ENCODE results near the gene SLC45A1. TPM values are rescaled to one million over a fixed set of nuclear protein-coding genes. Genes with fewer than 3 reads are reported as not detected.
A peak's percentile ranks its signal among the peaks of the same experiment; 100 is the strongest.

SLC45A1 gene
- total RNA-seq, 2 donors from 2014 or later: 1.0 to 3.0 TPM

DNA sequence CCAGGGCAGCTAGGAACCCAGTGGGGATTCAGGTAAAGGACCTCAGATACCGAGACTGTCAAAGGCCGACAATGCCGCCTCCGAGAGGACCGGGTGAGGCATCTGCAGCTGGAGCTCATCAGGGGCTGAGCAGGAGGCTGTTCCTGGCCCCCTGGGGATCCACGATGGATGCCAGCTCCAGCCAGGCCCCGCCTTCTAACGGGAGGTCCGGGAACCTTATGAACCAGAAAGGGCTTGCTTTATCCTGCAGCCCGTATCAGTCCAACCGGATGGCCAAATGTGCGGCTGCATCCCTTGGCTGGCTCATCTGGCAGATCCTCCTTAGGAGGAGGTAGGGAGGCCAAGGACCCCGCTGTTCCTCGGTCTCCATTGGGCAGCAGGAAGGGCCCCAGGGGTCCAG is 32.0 kb downstream of the SLC45A1 start:
- H3K9me3 ChIP-seq: no peaks in the 10 kb centered on the region
- H3K27me3 ChIP-seq: no peaks in the 10 kb centered on the region
- H3K4me1 ChIP-seq: peaks cover 0 to 50% of the 10 kb centered on the region in 2 donors
- TF ChIP-seq, protein P1, sequence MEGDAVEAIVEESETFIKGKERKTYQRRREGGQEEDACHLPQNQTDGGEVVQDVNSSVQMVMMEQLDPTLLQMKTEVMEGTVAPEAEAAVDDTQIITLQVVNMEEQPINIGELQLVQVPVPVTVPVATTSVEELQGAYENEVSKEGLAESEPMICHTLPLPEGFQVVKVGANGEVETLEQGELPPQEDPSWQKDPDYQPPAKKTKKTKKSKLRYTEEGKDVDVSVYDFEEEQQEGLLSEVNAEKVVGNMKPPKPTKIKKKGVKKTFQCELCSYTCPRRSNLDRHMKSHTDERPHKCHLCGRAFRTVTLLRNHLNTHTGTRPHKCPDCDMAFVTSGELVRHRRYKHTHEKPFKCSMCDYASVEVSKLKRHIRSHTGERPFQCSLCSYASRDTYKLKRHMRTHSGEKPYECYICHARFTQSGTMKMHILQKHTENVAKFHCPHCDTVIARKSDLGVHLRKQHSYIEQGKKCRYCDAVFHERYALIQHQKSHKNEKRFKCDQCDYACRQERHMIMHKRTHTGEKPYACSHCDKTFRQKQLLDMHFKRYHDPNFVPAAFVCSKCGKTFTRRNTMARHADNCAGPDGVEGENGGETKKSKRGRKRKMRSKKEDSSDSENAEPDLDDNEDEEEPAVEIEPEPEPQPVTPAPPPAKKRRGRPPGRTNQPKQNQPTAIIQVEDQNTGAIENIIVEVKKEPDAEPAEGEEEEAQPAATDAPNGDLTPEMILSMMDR (IDR thresholded peaks at IDR 0.05): no peak
- no peak overlapping the region for H3K4me3 ChIP-seq
- H3K27ac ChIP-seq: peak overlapping the region; percentile 41 to 45
- peaks cover 16% of the 10 kb centered on the region for H3K36me3 ChIP-seq
- DNase-seq (ENCODE audit: low spot score): peak; percentile 79

DNA sequence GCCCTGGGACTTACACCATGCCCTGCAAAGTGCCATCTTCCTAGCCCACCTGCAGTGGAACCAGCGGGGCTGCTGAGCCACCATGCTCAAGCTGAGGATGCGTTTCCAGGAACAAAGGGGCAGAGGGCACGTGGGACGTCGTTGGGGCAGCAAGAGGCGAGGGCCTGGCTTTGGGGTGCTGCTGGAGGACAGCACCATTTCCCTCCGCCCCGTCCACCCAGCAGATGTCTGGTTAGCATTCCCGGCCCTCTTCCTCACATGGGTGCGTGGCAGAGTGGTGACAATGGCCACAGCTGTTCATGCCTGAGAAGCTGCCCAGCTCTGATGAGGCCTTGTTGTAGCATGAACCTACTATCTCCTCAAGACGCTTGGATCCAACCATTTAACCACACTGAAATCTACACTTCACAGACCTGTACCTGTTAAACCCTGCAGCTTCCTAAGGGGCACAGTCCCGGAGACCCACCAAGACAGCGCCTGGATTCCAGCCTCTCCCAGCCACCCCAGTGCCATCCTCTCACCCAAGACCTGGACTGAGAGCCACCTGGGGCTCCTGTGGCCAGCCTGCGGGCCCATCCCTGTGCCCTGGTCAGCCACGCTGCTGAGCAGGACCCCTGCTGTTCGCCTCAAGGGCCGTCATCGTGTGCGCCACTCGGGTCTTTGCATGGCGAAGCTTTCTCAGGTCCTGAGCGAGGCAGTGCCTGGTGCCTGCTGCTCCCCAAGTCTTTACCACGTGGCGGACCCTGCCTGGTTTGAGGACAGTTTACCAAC is 33.2 kb downstream of the SLC45A1 start:
- TF ChIP-seq, protein P1 (IDR thresholded peaks at IDR 0.05): no peak
- H3K4me3 ChIP-seq: no peak overlapping the region
- H3K27ac ChIP-seq: peak overlapping the region; percentile 78
- H3K27me3 ChIP-seq: no peaks in the 10 kb centered on the region
- H3K9me3 ChIP-seq: no peaks in the 10 kb centered on the region
- H3K4me1 ChIP-seq: peaks cover 2 to 61% of the 10 kb centered on the region in 2 donors
- peaks cover 27% of the 10 kb centered on the region for H3K36me3 ChIP-seq
- no peak for DNase-seq (ENCODE audit: low spot score)

DNA sequence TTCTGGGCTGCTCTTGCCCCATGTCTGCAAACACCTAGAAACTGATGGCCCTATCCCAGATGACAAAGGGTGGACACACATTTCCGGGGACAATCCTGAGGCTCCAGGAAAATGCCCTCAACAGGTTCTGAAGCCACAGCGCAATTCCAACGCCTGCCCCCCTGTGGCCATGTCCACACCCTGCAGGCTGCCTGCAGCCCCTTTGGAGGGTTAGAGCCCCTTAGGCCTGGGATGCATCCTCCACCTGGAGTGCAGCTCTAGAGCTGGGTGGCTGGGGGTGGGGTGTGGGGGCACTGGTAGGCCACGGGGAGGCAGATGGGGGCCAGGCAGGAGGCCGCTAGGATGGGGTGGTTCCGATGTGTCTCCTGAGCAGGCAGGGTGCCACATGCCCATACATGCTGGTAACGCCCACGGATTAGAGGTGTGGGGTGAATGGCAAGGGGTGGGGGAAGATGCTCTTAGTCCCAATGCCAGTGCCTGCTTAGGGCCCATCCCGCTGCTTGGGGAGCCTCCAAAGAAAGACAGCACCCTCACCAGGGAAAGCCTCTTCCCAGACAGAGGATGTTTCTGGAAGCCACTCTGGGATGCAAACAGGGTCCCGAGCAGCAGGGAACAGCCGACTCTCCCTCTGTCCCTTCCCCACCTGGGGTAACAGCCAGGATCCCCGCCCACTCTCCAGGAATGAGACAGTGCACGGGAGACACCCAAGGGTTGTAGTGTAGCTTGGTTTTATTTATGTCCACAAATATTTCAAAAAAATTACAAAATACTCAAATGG is 34.0 kb downstream of the SLC45A1 start:
- no peak for DNase-seq (ENCODE audit: low spot score)
- no peaks in the 10 kb centered on the region for H3K27me3 ChIP-seq
- H3K4me1 ChIP-seq: peaks cover 2 to 69% of the 10 kb centered on the region in 2 donors
- no peak overlapping the region for H3K4me3 ChIP-seq
- H3K27ac ChIP-seq: peak overlapping the region; percentile 78
- TF ChIP-seq, protein P1 (IDR thresholded peaks at IDR 0.05): peak; percentile 56 to 76
- H3K9me3 ChIP-seq: no peaks in the 10 kb centered on the region
- H3K36me3 ChIP-seq: peaks cover 35% of the 10 kb centered on the region

DNA sequence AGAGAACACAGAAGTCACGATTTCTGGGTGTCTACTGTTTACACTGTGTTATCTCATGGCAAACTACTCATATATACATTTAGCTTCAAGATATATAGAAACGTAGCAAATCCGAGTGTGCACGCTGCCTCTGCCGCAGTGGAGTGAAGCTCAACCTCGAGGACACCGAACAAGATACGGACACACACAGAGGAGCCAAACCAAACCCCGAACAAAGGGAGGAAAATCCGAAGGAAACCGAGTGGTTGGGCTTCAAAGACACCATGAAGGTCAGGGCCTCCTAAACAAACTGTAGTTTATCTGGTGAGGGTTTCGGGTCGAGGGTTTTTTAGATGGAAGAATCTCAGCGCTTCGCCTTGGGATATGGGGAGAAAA is 34.5 kb downstream of the SLC45A1 start:
- peak overlapping the region; percentile 78 for H3K27ac ChIP-seq
- TF ChIP-seq, protein P1 (IDR thresholded peaks at IDR 0.05): no peak
- peaks cover 41% of the 10 kb centered on the region for H3K36me3 ChIP-seq
- no peak for DNase-seq (ENCODE audit: low spot score)
- H3K4me3 ChIP-seq: no peak overlapping the region
- no peaks in the 10 kb centered on the region for H3K27me3 ChIP-seq
- H3K4me1 ChIP-seq: peaks cover 2 to 75% of the 10 kb centered on the region in 2 donors
- no peaks in the 10 kb centered on the region for H3K9me3 ChIP-seq

DNA sequence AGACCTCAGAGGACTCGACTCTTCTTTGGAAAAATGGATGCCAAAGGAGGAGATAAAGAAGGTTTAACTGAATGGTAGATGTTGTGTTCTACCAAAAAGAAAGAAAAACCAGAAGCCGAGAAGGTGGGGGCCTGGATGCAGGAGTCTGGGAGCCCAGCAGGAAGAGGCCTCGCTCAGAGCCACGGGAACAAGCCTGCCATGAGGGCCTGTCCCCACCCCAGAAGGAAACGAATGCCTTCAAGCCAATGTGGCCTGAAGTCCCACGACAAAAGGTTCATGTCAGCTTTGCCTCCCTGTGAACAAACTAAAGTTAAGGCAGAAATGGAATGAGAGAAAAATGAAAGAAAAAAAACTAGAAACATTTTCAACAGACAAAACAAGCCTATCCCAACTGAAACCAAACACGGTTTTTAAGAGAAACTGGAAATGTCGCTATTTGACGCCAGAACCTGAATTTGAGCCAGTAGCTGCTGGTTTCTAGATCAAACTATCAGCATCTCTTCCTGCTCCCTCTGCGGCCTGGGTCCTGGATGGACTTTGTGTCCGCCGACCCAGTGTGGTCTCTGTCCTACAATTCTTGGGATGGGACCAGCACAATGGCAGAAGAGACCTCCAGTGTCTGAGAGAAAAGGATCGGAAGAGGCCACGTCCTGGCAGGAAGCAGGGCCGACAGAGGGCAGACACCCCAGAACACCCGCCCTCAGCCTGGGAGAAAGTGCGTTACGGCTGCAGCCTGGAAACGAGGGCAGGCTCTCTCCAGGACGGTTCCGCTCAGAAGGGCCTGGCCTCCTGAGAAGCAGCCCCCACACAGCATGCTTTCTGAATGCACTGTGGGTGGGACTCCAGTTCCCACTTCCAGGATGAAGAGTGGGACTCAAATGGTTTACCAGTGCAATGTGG is 35.2 kb downstream of the SLC45A1 start:
- H3K4me3 ChIP-seq: no peak overlapping the region
- H3K4me1 ChIP-seq: peaks cover 2 to 81% of the 10 kb centered on the region in 2 donors
- H3K27ac ChIP-seq: peak overlapping the region; percentile 78
- no peak for DNase-seq (ENCODE audit: low spot score)
- no peaks in the 10 kb centered on the region for H3K9me3 ChIP-seq
- no peaks in the 10 kb centered on the region for H3K27me3 ChIP-seq
- H3K36me3 ChIP-seq: peaks cover 47% of the 10 kb centered on the region
- TF ChIP-seq, protein P1 (IDR thresholded peaks at IDR 0.05): no peak

Data from right atrium auricular region (tissue), 2 donors.